Right ventricle myocardium superior (tissue), 1 donor: ENCODE results near the gene HCN4. TPM values are rescaled to one million over a fixed set of nuclear protein-coding genes. Genes with fewer than 3 reads are reported as not detected.
A peak's percentile ranks its signal among the peaks of the same experiment; 100 is the strongest.

ENCODE experiments used
- ATAC-seq: fragments of 200-7000 bp; cut with Tn5 transposase; one replicate; pipeline ENCODE4 v1.9.1; 2020; ENCODE audit warnings: mild to moderate bottlenecking; ENCODE audit not compliant: poor library complexity
- DNase-seq: peaks from one replicate; pipeline ENCODE4 v3.0.0-alpha.2; 2020
- intact Hi-C: fragments of 100-400 bp; cut with DNase I; formaldehyde crosslinking; loops from one replicate; pipeline ENCODE4 v1.11.2; 2022
- total RNA-seq: library from RNA; stranded (reverse); fragmentation: NEBNext Ultra II Directional; extraction: Animal tissue kit (Norgen Biotek cat#: 25700); gene quantifications from one replicate; pipeline ENCODE4 v1.2.1, GENCODE V29; 2021
- donor health status: DM: no; HTN: yes; CAD: no; lungs with severe emphysema.

Gene HCN4
- total RNA-seq, 1 donor from 2014 or later, result 16.6 TPM

GRCh38 chr15:73383310-73384189 lies 14.8 kb upstream of the HCN4 start:
- intact Hi-C loops, result no loop called here
- DNase-seq (no peak), ATAC-seq (peak; percentile 42)

GRCh38 chr15:73382115-73382514 lies 13.4 kb upstream of the HCN4 start:
- intact Hi-C loops, result no loop called here
- DNase-seq (no peak), ATAC-seq (no peak)

GRCh38 chr15:73380661-73381060 lies 11.9 kb upstream of the HCN4 start:
- intact Hi-C loops, result no loop called here
- DNase-seq, result no peak
- ATAC-seq, result no peak

GRCh38 chr15:73378089-73378488 lies 9.3 kb upstream of the HCN4 start:
- intact Hi-C loops, result no loop called here
- DNase-seq (peak; percentile 67), ATAC-seq (peak; percentile 43)

GRCh38 chr15:73375755-73376305 lies 7.1 kb upstream of the HCN4 start:
- intact Hi-C loops, result no loop called here
- DNase-seq (peak; percentile 61), ATAC-seq (peak; percentile 68)

- intact Hi-C loops, result no loop called here
These were observed 6.3 kb upstream of the HCN4 start for GRCh38 chr15:73375012-73375411.

GRCh38 chr15:73374604-73375003 lies 5.8 kb upstream of the HCN4 start:
- peak; percentile 90 for DNase-seq
- intact Hi-C loops, result no loop called here
- ATAC-seq, result peak; percentile 92

More at GRCh38 chr15:73375012-73375411, 6.3 kb upstream of the HCN4 start:
- DNase-seq (no peak), ATAC-seq (peak; percentile 47)

- ATAC-seq (no peak), DNase-seq (no peak)
- intact Hi-C loops, result no loop called here
These were observed 4.5 kb upstream of the HCN4 start for GRCh38 chr15:73373221-73373620.

- no peak for ATAC-seq
- no peak for DNase-seq
- intact Hi-C loops, result no loop called here
These were observed 3.1 kb upstream of the HCN4 start for GRCh38 chr15:73371812-73372211.

- intact Hi-C loops, result no loop called here
- no peak for ATAC-seq
- no peak for DNase-seq
These were observed 1.4 kb upstream of the HCN4 start for GRCh38 chr15:73370151-73370550.

GRCh38 chr15:73369154-73369694 lies 466 bp upstream of the HCN4 start:
- no peak for ATAC-seq
- DNase-seq, result no peak
- intact Hi-C loops, result no loop called here

- DNase-seq (no peak), ATAC-seq (no peak)
- intact Hi-C loops, result no loop called here
These were observed 996 bp downstream of the HCN4 start for GRCh38 chr15:73367624-73368300.

- peak; percentile 67 for ATAC-seq
- intact Hi-C loops, result no loop called here
- peak; percentile 48 for DNase-seq
These were observed 1.8 kb downstream of the HCN4 start for GRCh38 chr15:73366766-73367623.

- intact Hi-C loops, result no loop called here
- no peak for ATAC-seq
- no peak for DNase-seq
These were observed 4.7 kb downstream of the HCN4 start for GRCh38 chr15:73364070-73364469.

- intact Hi-C loops, result no loop called here
These were observed 5.9 kb downstream of the HCN4 start for GRCh38 chr15:73362900-73363299.

GRCh38 chr15:73361337-73361736 lies 7.4 kb downstream of the HCN4 start:
- intact Hi-C loops, result no loop called here
- no peak for ATAC-seq
- no peak for DNase-seq

More at GRCh38 chr15:73362900-73363299, 5.9 kb downstream of the HCN4 start:
- DNase-seq, result no peak
- peak; percentile 28 for ATAC-seq

GRCh38 chr15:73359651-73360050 lies 9.1 kb downstream of the HCN4 start:
- no peak for ATAC-seq
- intact Hi-C loops, result no loop called here

GRCh38 chr15:73357999-73358665 lies 10.6 kb downstream of the HCN4 start:
- intact Hi-C loops, result no loop called here
- ATAC-seq (no peak), DNase-seq (no peak)

More at GRCh38 chr15:73359651-73360050, 9.1 kb downstream of the HCN4 start:
- no peak for DNase-seq
